ENCODE data around the gene FNDC7.
"Not testable (repeated sequence)": the region's sequence is repeated elsewhere in the genome, so short reads cannot be mapped to it uniquely, and the experiment has no call there.

Gene FNDC7, protein sequence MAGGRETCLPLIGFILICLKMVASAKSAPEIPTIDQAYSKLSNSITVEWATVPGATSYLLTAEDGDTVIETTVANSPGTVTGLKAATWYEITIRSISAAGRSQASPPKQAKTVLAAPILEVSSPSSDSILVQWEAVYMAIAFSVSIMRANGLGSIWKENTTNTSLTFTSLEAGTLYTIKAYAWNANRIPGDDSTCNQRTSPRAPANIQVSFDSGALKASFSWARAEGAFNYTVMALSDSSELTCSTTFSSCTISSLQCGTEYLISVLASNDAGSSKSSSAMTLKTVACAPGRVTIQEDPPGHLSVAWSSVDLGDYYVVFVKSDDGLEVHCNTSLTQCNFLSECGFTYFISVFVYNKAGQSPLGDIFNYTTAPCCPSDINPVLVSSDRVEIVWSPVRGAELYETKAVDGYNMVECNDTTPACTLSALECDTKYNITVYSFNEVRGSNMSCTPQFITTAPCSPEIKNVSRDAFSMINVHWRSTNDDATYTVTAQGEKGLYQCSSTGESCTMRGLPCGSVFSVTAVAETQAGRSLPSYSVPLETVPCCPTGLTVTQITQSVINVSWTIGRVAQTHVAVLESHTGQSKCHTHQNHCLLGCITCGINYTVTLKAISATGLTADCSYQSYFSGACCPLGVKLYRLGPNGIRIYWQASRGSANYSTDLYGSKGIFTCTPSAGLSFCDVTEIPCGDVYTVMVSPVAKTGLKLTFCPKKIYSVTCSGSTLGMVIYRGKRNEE

DNA sequence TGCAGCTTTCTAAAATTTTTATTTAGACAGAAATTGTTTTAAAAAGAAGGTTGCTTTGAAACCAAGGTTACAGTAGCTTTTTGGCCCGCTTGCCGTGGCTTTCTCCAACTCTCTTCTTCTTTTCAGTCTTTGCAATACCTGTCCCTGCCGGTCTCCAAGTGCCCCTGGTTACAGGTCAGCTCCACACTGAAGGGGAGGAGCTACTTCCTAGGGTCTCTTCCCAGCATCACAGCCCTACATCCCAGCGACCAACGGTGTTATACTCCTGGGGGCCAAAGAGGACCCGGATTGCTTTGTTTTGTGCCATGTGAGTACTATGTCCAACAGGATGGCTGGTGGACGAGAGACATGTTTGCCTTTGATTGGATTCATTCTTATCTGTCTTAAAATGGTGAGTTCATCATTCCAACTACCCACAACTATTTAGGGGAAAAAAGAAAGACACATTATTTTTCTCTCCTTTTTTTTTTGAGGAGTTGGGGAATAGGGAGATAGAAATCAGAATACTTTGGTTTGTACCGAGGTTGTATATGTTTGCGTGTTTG is at the start of gene FNDC7:
Gene FNDC7 (plus strand): TSS at position 303 of the 545 bp plus-strand sequence. CDS start 26 bp downstream, at position 329.
- no peak for DNase-seq (ENCODE audit: low spot score)

DNA sequence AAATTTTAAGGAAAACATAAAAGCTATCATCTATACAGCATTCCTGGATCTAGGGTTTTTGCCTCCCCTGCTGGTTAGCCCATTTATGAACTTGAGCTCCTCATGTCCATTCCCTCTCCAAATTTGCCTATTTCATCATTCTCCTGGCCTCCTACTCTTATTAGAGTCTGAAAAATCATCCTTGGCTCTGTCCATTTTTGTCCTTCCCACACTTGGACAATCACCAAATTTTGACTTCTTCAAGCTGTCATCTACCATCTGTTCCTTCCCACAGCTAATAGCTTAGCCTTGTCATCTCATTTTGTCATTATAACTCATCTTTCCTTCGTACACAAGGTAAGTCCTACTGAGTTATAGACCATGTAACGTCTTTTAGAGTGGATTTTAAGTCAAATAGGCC is 49.6 kb upstream of the FNDC7 start:
- no peak for DNase-seq (ENCODE audit: low spot score)

DNA sequence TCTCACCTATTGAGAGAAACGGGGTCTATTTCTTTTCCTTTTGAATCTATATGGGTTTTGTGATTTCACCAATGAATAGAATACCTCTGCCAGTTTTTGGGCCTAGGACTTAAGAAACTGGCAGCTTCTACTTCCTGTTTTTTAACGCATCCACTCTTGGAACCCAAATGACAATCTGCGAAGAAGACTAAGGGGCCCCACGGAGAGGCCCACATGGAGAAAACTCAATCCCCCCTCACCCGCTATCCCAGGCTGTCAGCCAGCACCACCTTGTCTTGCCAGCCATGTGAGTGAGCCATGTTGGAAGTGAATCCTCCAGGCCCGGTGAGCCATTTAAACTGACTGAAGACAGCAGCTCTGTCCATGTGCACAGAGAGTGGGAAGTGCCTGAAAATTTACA is 48.2 kb upstream of the FNDC7 start:
- DNase-seq (ENCODE audit: low spot score): no peak

DNA sequence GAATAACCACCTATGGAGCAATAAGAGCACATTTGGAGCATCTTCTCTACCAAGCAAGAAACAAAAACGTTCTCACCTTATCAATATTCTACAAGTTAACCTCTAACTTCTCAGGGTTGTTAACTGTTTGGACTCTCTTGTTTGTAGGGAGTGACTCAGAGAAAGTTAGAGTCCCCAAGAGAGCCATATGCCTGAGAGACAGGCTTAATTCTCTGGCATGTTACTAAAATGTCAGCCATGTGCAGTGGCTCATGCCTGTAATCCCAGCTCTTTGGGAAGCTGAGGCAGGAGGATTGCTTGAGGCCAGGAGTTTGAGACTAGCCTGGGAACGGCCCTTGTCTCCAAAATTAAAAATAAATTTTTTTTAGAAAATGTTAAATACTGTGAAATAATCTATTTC is 47.6 kb upstream of the FNDC7 start:
- DNase-seq (ENCODE audit: low spot score): no peak

DNA sequence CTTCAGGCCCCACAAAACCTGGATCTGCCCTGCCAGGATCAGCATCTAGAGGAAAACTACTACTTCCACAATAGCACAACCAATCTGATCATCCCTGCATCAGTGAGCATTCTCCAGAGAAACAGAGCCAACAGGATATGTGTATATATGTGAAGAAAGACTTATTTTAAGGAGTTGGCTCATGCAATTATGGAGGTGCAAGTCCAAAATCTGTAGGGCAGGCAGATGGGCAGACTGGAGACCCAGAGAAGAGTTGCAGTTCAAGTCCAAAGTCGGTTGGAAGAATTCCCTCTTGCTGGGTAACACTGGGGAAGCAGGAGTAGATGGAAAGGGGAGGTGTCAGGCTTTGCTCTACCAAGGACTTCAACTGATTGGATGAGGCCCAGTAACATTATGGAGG is 46.9 kb upstream of the FNDC7 start:
- no peak for DNase-seq (ENCODE audit: low spot score)

DNA sequence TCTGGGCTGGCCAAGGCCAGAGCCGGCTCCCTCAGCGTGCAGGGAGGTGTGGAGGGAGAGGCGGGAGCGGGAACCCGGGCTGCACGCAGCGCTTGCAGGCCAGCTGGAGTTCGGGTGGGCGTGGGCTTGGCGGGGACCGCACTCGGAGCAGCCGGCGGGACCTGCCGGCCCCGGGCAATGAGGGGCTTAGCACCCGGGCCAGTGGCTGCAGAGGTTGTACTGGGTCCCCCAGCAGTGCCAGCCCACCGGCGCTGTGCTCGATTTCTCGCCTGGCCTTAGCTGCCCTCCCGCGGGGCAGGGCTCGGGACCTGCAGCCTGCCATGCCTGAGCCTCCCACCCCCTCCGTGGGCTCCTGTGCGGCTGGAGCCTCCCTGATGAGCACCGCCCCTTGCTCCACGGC is 45.3 kb upstream of the FNDC7 start:
- not testable (repeated sequence) for DNase-seq (ENCODE audit: low spot score)

DNA sequence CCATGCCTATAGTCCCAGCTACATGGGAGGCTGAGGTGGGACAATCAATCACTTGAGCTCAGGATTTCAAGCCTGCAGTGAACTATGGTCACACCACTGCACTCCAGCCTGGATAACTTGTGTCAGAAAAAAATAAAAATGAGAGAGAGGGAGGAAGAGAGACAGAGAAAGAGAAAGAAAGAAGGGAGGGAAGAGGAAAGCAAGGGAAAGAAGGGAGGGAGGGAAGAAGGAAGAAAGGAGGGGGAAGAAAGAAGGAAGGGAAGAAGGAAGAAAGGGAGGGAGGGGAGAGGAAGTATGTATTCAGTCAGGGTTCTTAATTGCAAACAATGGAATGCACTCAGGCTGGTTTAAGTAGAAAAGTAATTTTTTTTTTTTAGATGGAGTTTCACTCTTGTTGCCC is 43.9 kb upstream of the FNDC7 start:
- no peak for DNase-seq (ENCODE audit: low spot score)

DNA sequence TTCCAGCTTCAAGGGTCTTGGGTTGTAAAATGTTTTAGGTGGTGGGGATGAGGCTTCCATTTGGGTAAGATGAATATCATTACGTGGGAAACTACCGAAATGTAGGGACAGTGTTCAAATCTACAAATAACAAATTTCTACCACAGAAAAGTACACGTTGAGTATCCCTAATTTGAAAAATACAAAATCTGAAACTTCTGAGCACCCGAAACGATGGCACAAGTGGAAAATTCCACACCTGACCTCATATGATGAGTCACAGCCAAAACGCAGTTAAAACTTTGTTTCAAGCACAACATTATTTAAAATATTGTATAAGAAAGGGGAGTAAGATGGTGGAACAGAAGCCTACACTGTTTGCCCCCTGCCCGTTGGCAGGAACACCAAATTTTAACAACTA is 43.0 kb upstream of the FNDC7 start:
- DNase-seq (ENCODE audit: low spot score): no peak

DNA sequence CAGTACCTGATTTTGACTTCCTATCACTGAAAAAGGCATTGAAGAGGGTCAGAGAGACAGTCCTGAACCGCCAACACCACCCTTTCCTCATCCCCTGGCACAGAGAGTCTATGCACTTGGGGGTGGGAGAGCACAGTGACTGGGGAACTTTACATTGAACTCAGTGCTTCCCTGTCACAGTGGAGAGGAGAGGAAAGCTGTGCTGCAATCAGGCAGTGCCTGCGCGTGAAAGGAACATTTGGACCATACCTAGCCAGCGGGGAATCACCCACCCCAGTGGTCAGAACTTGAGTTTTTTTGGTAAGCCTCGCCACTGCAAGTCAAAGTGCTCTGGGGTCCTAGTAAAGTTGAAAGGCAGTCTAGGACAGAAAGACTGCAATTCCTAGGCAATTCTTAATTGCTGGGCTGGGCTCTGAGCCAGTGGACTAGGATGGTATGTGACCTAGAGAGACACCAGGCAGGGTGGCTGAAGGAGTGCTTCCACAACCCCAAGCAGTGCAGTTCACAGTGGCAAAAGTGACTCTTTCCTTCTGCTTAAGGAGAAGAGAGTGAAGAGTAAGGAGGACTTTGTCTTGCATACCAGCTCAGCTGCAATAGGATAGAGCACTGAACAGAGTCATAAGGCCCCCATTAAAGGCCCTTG is 42.5 kb upstream of the FNDC7 start:
- DNase-seq (ENCODE audit: low spot score): no peak

DNA sequence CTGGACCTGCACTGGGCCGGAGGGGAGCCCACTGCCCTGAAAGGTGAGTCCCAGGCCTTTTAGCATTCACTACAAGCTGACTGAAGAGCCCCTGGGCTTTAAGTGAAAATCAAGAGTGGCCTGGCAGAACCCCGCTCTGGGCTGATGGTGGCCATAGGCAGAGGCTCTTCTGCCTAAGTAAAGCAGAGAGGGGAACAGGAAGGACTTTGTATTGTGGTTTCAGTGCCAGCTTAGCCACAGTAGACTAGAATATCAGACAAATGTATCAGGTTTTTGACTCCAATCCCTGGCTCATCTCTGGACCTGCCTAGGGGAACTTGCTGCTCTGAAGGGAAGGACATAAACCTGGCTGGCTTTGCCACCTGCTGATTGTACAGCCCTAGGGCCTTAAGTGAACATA is 41.6 kb upstream of the FNDC7 start:
- no peak for DNase-seq (ENCODE audit: low spot score)

DNA sequence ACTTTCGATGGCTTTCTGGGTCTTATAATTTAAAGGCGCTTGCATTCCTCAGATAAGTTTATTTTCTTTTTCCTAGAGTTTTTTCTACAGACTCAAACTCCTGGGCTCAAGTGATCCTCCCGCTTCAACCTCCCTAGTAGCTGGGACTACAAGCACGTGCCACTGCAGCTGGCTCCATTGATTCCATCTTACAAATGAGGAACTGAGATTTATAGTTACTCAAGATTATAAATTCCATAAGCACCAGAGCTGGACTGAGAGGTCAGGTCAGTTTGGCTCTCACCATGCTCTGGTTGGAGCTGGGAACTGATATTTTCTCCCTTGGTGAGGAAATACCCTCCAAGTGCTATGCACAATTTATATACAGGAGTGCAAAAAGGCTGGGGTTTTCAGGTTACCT is 34.0 kb upstream of the FNDC7 start:
- DNase-seq (ENCODE audit: low spot score): no peak

DNA sequence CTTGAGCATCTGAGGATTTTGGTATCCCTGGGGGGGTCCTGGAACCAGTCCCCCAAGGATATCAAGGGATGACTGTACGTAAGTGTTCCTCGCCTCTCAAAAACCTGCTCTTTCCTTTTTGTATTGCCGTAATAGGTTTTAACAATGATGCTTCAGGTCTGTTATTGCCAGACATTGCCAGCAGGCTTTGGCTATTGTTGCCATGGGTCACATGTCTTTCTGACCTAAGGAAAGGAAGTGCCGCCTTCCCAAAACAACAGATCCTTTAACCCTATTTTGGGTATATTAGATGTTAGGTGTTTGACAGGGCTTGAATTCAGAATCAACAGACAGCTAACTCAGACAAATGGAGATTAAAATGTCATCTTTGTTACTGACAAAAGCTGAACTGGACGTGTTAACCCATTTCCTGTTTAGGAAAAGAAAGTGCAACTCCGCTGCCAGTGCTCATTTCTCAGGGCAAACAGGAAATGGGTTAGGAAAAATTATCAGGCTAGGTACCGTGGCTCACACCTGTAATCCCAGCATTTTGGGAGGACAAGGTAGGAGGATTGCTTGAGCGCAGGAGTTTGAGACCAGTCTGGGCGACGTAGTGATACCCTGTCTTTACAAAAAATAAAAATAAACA is 33.0 kb upstream of the FNDC7 start:
- no peak for DNase-seq (ENCODE audit: low spot score)

DNA sequence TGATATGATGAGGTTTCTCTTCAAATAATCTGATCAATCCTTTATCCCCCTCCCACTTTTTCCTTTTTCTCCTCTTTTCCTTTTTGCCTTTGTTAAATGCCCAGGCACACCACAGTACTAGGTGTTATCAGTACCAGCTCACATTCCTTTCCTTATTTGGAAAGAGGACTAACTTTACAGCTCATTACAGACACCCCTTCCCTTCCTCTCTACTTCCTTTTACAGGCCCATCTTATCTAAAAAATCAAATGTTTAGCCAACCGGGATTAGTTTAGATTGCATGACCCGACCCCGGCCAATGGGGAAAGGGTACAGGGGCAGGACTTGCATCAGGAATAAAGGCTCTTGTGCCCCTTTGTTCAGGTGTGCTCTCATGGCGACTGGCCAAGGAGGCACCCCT is 31.0 kb upstream of the FNDC7 start:
- not testable (repeated sequence) for DNase-seq (ENCODE audit: low spot score)

DNA sequence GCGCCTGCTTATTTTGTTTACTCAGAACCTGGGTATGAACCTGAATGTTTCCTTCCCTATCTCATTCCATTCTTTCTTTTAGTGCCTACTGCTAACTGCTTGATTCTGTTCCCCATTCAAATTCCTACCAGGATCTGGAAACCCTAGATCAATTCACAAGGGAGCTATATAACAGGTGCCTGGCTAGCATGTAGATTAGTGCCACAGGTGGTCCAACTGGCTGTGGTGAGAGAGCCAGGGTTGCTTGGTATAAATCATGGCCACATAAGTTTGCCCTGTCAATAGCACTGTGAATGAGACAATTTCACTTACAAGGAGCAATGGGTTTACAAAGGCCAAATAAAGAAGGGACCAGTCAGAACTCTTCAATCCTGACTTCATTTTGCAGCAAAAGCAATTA is 27.2 kb upstream of the FNDC7 start:
- DNase-seq (ENCODE audit: low spot score): no peak

DNA sequence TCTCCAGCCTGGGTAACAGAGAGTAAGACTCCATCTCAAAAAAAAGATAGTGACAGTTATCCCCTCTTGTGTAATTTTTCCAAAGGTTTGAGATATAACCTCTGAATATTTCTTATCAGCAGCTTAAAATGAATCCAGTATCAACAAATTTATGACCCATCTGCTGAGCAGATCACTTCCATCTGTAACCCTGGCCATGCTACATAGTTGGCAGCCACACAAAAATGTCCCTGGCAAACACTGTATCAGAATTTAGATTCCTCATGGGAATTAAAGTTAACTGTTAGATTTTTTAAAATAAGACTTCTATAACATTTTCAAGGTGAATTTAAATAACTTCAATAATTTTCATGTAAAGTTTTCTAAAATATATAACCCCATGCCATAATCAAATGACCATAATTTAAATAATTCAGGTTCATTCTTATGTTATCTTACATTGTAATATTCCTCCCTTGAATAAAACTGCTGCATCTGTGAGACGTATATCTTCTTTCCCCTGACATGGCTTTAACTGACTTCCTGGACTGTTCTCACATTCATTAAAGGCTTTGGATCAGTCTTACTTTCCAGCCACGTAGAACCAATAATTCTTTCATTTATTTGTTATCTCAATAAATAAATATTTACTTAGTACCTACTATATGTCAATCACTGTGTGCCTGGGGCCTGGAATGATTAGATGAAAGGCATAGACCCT is 25.9 kb upstream of the FNDC7 start:
- DNase-seq (ENCODE audit: low spot score): no peak

DNA sequence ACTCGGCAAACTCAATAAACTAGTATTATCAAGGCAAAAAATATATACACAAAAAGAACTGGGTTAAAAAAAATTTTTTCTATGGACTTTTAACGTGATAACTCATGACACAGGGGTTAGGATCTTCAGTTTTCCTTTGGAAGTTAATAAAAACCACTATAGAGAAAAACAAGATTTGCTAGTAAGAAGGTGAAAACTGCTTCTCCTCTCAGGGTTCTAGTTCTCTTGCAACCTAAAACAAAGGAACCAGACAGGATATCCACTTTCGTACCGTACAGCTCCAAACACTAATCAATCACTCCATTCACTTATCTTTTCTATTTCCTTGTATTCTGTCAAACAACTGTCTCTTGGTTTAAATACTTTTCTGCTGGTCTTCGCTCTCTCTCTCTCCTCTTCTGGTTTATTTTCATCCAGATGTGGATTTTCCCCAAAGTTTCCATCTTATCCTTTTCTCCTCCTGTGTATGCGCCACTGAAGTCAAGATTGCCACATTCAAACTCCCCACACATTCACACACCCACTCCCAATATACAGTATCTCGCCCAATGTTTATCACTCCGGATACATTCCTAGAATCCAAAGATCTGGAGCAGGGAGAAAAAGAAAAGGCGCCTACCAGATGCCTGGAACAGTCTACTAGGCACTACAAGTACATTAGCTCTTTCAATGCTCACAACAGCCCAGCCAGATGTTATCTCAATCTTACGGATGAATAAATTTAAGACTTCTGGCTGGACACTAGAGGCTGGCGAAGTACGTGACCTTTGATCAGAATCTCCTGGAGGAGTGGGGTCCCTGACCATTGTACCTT is 21.4 kb upstream of the FNDC7 start:
- no peak for DNase-seq (ENCODE audit: low spot score)

DNA sequence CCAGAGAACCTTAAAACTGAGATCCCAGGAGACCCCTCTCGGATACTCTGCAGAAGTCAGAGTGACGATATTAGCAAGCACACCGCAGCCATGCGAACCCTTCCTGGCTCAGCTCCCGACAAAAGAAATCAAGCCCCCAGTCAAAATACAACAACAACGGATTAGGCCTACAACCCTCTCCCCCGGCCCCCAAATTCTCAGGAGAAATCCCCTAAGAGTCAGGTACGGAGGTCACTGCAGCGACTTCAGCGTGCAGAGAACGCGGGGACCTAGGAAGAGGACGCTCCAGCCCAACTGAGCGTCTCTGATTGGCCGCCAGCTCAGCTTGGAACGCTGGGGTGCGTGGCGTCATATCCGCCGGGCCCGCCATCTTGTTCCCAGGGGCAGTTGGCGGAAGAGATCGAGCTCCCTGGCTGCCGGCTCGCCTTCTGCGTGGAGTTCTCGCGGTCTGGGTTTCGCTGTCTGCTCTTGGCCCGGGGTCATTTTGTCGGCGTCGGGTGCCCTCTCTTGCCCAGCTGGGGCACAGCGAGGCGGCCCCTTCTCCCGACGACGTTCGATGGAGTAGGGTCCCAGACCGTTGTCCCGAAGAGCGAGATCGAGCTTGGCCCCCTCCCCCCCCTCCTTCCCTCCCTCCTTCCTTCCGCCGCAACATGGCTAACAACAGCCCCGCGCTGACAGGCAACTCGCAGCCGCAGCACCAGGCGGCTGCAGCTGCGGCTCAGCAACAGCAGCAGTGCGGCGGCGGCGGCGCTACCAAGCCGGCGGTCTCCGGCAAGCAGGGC is 20.6 kb upstream of the FNDC7 start, which contains the start of gene PRPF38B:
Gene PRPF38B (plus strand): TSS at position 369 of the 782 bp plus-strand sequence. CDS start 282 bp downstream, at position 651.
- peak; percentile 95 for DNase-seq (ENCODE audit: low spot score)

DNA sequence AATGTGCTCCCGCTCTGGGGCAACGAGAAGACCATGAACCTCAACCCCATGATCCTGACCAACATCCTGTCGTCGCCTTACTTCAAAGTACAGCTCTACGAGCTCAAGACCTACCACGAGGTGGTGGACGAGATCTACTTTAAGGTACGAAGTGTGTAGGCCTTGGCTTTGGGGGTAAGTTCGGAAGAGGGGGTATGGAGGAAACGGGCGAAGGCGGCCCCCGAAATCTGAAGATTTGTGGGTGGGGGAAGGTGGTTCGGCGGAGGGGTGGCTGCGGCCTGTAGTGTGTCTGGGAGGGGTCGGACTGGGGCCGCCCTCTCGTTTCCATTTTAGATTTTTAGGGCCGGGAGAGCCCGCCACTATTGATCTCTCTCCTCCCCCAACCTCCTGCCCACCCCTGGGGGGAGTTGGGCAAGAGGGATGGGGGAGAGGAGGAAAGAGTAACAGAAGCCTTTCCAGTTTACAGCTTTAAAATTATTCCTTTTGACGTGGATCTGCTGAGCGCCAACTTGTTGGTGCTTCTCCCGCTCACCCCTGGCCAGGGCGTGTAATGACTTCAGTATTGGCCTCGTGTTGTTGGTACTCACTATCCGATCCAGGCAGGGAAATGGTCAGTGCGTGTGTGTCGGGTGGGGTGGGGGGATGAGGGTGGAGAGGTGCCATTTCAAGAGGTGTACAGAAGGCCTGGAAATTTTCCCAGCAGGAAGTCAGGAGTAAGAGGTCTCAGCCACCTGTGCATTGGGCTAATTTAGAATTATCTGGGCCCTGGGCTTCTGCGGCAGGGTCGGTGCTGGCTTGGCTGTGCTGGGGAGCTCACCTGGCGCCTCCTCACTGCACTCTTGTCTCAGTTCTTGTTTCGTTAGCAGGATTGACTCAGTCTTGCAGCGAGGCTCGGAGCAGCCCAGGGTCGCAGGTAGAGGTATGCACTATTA is 19.7 kb upstream of the FNDC7 start:
- peak; percentile 68 for DNase-seq (ENCODE audit: low spot score)

DNA sequence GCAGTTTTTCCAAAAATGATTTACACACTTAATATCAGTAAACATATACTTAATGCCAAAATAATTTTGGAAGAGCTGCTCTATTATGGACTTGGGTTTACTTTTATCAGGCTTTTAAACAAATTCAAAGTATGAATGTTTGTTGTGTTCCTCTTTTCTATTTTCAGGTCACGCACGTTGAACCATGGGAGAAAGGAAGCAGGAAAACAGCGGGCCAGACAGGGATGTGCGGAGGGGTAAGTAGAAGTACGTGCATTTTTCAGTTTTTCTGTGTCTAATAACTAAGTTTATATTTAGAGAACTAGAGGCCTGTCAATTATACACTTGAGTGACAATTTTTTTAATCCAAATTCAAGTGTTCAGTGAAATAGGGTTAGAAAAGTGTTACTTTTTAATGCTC is 17.2 kb upstream of the FNDC7 start:
- DNase-seq (ENCODE audit: low spot score): no peak
